Left renal pelvis (tissue), 4 donors: ENCODE measurements around the gene PANX2. TPM values are rescaled to one million over a fixed set of nuclear protein-coding genes. Genes with fewer than 3 reads are reported as not detected.
"Not testable (repeated sequence)": the region's sequence is repeated elsewhere in the genome, so short reads cannot be mapped to it uniquely, and the experiment has no call there.

Source experiments
- DNase-seq, 4 donors: peaks; one replicate each; pipeline ENCODE4 v3.0.0-alpha.2; 2013; ENCODE audit warnings: low read depth in 4 of 4, low spot score in 3 of 4
- polyA plus RNA-seq, 4 donors: library from polyadenylated mRNA; unstranded; fragments of 120-200 nt; gene quantifications; one replicate each; pipeline ENCODE4 v1.2.1, GENCODE V29; 2013; ENCODE audit not compliant: insufficient read length in 4 of 4

PANX2 gene
- polyA plus RNA-seq, 4 donors: 0.12 to 2.3 (median 1.2) TPM

DNA sequence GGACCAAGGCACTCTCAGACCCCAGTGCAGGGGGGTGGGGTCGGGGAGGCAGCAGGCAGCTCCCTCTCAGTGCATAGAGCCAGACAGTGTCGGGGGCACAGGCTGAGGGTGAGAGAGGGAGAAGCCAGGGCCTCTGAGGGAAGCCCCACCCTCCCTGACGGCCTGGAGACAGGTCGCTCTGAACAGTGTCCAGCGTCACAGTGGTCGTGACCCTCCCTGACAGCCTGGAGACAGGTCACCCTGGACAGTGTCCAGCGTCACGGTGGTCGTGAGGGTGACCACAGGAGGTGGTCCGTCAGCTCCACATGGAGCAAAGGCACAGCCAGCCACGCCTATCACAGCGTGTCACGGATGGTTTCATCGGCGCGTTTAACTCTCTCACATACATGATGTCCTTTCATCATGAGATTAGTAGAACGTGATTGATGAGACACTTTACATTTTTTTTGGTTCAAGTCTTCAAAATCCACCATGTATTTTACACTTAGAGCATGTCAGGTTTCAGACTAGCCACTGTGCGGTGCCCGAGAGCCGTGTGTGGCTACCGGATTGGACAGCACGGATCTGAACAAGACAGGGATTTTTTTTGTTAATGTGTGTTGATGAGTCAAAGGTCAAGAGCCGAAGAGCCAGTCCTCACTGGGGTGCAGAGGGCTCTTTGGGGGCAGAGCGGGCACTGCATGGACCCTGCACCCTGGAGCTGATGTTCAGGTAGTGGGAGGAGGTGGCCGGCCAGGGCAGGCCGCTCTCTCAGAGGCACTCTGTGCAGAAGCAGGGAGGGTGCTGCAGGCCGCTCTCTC lies 23.9 kb upstream of the PANX2 start:
- no peak for DNase-seq

DNA sequence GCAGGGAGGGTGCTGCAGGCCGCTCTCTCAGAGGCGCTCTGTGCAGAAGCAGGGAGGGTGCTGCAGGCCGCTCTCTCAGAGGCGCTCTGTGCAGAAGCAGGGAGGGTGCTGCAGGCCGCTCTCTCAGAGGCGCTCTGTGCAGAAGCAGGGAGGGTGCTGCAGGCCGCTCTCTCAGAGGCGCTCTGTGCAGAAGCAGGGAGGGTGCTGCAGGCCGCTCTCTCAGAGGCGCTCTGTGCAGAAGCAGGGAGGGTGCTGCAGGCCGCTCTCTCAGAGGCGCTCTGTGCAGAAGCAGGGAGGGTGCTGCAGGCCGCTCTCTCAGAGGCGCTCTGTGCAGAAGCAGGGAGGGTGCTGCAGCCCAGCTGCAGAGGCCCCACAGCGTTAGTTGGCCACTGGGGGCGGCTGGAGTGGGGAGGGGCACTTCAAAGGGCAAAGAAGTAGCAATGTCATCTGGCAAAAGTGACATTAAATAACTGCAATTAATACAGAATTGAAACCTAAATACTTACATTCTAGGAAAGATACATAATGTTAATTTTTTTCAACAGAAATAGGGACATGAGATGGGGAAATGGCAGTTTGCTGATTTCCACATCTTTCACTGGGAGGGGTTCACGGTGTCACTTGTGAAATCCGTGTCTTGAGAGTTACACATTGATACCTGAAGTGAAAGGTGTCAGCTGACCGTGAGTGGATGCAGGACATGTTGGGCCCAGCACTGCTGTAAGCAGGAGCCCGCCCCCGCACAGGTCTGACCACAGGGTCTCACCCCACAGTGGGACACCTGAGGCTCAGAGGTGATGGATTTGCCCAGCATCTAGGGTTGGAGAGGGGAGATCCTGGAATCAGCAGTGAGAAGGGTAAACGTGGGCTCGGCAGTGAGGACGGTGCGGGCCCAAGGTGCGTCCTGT lies 23.0 kb upstream of the PANX2 start:
- not testable (repeated sequence) for DNase-seq

GRCh38 chr22:50148166-50148500 lies 22.4 kb upstream of the PANX2 start:
- no peak for DNase-seq

- no peak for DNase-seq
Observed at GRCh38 chr22:50148991-50149721, 21.4 kb upstream of the PANX2 start.

DNA sequence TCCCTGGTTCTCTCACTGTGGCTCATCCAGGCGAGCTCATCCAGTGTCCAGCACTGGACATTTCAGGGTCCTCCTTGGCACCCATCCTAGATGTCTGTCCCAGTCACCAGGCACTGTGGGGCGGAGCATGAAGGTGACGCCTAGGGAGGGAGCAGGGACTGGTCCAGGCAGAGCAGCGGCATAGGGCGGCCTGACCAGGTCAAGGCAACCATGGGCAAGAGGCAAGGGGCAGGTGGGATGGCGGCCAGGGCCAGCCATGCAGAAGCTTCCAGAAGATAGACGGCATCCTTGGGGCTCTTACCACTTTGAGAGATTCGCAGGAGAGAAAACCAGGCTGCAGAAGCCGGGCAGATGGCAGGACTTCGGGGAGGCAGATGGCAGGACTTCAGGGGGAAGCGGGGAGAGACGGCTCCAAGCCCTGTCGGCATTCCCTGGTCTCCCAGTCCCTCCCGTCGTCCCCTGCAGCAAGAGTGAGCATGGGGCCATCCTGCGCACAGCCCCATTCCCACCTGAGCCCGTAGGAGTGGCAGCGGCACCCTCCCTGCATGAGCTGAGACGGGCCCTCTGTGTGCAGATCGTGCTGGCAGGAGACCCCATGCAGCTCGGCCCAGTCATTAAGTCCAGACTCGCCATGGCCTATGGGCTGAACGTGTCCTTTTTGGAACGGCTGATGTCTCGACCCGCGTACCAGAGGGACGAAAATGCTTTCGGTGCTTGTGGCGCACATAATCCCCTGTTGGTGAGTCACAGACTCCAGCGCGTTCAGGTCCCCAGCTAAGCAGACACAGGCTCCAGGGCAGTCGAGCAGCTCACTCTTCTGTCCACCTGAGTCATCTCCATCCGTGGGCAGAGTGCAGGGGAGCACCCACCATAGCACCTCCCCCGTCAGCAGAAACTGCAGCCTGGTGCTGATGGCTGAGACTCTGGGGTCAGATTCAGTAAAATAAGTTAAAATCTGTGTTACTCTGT lies 20.1 kb upstream of the PANX2 start:
- DNase-seq: no peak

DNA sequence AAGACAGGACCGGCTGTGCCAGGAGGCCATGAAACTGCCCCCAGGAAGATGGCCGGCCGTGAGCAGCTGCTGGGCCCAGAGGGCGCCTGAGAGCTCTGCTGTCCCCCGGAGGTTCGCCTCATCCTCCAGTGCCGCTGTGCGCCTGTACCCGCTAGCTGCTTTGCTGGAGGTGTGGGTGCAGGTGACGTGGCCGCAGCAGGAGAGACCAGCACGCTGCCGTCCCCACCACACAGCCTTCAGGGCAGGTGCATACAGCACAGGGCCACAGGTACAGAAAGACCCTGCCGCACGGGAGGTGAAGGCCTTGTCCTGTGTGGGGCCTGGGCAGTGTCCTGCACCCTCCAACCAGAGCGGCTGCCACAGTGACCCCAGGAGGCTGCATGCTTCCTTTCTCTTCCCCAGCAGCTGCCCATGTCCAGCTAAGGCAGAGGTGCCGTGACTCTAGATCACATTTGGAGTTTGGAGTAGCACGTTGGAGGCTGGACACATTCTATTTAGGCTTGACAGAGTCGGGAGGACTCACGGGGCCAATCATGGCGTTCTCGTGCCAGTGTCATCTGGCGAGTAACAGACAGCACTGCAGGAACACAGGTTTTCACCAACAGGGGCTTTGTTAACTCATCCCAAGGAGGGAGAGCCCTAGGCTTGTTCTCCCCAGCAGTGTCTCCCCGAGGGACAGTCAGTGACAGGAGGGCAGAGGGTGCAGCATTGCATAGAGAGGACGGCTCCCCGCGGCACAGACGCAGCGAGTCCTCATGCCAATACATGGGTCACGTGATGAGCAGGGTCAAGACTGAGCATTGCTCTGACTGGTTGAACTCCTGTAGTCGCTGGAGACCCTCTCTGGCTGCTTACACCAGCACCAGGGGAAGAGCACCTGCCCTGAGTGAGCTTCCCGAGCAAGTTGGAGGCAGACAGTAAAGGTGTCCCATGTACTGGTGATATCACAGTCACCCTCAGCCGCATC lies 18.7 kb upstream of the PANX2 start:
- DNase-seq: no peak

- DNase-seq: no peak
Observed at GRCh38 chr22:50153056-50153755, 17.3 kb upstream of the PANX2 start.

DNA sequence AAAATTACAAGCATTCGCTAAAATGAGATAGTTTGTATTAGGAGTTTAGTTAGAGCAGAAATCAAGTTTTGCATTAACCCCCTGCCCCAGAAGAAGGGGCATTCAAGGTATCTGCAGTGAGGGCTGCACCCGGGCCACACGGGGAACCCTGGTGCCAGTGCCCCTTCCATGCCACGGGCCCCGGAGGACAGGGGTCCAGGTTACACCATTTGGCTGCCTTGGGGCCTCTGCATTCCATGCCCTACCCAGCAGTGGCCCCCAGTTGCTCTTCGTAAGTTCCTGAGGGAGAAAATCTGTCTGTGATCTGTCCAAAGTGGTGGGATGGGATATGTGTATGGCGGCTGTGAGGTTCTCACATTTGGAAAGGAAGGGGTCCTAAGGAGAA lies 16.8 kb upstream of the PANX2 start:
- DNase-seq: no peak

DNA sequence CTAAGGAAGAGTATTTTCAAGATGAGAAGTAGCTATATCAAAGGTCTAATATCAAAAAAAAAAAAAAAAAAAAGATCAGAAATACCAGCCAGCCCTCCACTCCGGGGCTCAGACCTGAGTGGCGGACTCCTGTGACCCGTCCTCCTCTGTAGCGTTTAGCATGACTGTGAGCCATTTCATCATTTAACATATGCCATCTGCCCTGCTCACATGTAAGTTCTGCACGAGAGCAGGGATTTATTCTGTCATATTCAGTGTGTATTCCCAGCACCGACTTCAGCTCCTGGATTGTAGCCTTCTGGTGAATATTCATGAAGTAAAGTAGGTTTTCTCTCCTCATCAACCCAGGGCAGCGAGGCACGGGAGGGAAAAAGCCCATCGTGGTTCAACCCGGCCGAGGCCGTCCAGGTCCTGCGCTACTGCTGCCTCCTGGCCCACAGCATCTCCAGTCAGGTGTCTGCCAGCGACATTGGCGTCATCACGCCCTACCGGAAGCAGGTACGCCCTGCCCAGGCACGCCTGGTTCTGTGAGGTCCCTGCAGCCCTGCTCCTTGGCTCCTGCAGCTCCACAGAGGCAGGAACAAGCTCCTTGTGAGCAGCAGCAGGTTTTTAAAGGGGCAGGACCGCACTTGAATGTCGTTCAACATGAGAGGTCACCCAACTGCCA lies 12.7 kb upstream of the PANX2 start:
- DNase-seq: no peak

GRCh38 chr22:50160947-50161346 lies 9.6 kb upstream of the PANX2 start:
- no peak for DNase-seq

DNA sequence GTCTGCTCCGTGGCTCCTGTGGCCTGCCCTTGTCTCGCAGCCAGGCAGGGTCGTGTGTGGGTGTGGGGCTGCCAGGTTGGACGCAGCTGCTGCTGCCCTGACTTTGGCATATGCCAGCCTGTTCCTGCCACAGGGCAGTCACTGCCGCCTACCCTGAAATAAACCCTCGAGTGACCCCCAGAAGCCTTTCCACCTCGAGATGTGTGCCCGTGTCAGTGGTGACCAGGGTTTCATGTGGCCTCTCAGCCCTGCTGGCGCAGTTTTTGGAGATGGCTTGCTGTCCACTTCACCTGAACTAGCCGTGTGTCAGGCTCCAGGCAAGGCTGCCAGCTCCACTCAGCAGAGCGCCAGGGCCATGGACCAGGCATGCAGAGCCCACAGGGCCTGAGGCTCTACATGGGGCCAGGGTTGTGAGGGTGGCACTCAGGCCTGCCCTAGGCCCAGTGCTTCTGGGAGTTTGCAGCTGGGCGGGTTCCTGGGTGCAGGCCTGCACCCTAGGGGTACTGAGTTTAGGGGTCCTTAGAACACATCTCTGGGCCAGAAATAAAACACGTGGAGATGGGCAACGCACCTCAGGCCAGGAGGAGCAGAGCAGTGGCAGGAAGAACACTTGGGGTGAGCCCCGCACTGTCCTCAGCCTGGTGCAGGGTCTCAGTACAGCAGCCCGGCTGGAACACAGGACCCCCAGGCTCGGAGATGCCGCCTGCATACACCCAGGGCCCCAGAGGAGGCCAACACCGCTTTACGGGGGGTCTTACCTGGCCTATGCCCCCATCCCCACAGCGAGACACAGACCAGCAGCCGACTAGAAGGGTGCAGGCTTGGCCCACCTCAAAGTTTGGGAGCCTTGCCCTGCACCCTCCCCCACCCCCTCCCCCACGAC lies 8.8 kb upstream of the PANX2 start:
- DNase-seq: no peak

DNA sequence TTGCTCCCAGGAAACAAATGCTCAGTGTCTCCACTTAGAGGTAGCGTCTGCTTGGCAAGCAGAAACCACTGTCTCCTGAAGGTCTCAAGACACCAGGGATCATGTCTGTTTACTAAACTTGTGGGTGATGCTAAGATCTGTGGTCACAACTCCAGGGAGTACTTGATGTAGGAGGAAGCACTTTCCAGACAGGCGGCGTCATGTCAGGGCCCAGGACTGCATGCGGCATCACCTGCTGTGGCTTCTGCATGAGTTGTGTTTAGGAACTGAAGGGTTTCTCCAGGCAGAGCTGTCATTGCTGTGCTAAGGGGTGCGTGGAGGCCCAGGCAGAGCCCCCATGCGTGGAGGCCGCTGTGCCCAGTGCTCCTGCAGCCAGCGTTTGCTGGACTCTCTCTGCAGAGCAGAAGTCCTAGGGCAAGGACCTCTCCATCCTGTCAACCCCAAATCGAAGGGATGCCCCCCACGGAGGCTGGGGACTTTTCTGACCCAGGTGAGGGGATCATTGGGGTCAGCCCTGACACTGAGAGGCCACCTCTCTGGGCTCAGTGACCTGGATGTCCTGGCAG lies 8.1 kb upstream of the PANX2 start:
- DNase-seq: no peak

DNA sequence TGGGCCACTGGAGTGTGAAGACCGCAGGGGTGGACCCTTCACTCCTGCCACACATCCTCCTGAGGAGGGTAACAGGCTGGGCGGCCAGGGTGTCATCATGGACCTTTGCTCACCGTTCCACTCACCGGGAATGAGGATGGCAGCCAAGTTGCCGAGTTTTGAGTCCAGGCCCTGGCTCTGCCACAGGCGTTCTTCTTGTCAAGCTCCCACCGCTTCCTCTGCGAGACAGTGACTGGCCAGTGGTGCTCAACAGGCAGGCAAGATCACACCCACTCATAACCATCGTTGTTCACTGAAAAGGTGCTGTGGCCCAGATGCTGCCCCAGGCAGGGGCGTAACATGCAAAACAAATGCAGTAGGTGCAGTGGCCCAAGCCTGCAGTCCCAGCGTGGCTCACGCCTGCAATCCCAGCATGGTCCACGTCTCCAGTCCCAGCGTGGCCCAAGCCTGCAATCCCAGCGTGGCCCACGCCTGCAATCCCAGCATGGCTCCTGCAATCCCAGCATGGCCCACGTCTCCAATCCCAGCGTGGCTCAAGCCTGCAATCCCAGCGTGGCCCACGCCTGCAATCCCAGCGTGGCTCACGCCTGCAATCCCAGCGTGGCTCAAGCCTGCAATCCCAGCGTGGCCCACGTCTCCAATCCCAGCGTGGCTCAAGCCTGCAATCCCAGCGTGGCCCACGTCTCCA lies 5.0 kb upstream of the PANX2 start:
- no peak for DNase-seq

DNA sequence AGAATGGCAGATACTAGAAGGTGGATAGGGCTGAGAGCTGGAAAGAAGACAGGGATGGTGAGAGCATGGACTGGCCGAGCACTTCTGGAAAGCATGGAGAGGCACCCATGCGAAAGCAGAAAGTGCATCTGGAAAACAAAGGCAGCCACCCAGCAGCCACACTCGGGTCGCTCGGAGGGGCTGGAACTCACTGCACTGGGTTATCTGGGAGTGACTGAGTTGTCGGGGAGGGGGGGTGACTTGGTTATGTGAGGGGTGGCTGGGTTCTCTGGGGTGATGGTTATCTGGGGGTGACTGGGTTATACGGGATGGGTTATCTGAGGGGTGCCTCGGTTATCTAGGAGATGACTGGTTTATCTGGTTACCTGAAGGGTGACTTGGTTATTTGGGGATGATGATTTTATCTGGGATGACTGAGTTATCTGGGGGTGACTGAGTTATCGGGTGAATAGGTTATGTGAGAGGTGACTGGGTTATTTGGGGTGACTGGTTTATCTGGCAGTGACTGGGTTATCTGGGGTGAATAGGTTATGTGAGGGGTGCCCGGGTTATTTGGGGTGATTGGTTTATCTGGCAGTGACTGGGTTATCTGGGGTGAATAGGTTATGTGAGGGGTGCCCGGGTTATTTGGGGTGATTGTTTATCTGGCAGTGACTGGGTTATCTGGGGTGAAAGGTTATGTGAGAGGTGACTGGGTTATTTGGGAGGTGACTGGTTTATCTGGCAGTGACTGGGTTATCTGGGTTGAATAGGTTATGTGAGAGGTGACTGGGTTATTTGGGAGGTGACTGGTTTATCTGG lies 2.6 kb upstream of the PANX2 start:
- DNase-seq: no peak
